ENCODE results near the gene TAF7. TPM values are rescaled to one million over a fixed set of nuclear protein-coding genes. Genes with fewer than 3 reads are reported as not detected.

The TAF7 gene
- total and polyA plus RNA-seq, 10 of the 15 experiments (the other 5 are each of a cell fraction or from before 2014, with no cell fraction given): 42.0 to 88.8 (median 69.2) TPM

- TF ChIP-seq E4F1 (IDR thresholded peaks at IDR 0.05; ENCODE audit: borderline replicate concordance, partially characterized antibody) (no peak), SRF (IDR thresholded peaks at IDR 0.05; ENCODE audit: low read depth in 2 of 2, low read length in 2 of 2) (no peak), EP300 (IDR thresholded peaks at IDR 0.05; ENCODE audit: borderline replicate concordance in 1 of 2, control insufficient read depth in 1 of 2, low read depth in 2 of 2, low read length in 2 of 2) (no peak), KLF5 (IDR thresholded peaks at IDR 0.05; ENCODE audit: partially characterized antibody) (no peak), KAT2A (conservative IDR thresholded peaks at IDR 0.05; ENCODE audit: control insufficient read depth, low read depth, low read length) (no peak), NR2F1 (conservative IDR thresholded peaks at IDR 0.05) (no peak), ZBTB33 (IDR thresholded peaks at IDR 0.05) (no peak), MYB (IDR thresholded peaks at IDR 0.05; ENCODE audit: borderline replicate concordance, low read depth, low read length) (no peak), RUNX3 (IDR thresholded peaks at IDR 0.05; ENCODE audit: low read length) (peak; percentile 95), E2F4 (IDR thresholded peaks at IDR 0.05; ENCODE audit: low read depth, low read length) (no peak), SIX5 (IDR thresholded peaks at IDR 0.05; ENCODE audit: low read depth, low read length, severe bottlenecking) (no peak), RBBP5 (conservative IDR thresholded peaks at IDR 0.05) (no peak), ZNF384 (IDR thresholded peaks at IDR 0.05; ENCODE audit: borderline replicate concordance, low read depth, low read length) (no peak), GATAD2B (conservative IDR thresholded peaks at IDR 0.05; ENCODE audit: low read depth) (no peak), TARDBP (IDR thresholded peaks at IDR 0.05; ENCODE audit: borderline replicate concordance) (no peak), BCL11A (IDR thresholded peaks at IDR 0.05; ENCODE audit: low read depth, low read length) (0 out of 2 replicates have a peak, but pooled peaks have one; percentile 9), MTA2 (IDR thresholded peaks at IDR 0.05; ENCODE audit: low read depth) (no peak), MXI1 (IDR thresholded peaks at IDR 0.05; ENCODE audit: low read depth, low read length) (no peak), YY1 (IDR thresholded peaks at IDR 0.05; ENCODE audit: low read depth, low read length) (no peak)
- TF ChIP-seq, protein P1, sequence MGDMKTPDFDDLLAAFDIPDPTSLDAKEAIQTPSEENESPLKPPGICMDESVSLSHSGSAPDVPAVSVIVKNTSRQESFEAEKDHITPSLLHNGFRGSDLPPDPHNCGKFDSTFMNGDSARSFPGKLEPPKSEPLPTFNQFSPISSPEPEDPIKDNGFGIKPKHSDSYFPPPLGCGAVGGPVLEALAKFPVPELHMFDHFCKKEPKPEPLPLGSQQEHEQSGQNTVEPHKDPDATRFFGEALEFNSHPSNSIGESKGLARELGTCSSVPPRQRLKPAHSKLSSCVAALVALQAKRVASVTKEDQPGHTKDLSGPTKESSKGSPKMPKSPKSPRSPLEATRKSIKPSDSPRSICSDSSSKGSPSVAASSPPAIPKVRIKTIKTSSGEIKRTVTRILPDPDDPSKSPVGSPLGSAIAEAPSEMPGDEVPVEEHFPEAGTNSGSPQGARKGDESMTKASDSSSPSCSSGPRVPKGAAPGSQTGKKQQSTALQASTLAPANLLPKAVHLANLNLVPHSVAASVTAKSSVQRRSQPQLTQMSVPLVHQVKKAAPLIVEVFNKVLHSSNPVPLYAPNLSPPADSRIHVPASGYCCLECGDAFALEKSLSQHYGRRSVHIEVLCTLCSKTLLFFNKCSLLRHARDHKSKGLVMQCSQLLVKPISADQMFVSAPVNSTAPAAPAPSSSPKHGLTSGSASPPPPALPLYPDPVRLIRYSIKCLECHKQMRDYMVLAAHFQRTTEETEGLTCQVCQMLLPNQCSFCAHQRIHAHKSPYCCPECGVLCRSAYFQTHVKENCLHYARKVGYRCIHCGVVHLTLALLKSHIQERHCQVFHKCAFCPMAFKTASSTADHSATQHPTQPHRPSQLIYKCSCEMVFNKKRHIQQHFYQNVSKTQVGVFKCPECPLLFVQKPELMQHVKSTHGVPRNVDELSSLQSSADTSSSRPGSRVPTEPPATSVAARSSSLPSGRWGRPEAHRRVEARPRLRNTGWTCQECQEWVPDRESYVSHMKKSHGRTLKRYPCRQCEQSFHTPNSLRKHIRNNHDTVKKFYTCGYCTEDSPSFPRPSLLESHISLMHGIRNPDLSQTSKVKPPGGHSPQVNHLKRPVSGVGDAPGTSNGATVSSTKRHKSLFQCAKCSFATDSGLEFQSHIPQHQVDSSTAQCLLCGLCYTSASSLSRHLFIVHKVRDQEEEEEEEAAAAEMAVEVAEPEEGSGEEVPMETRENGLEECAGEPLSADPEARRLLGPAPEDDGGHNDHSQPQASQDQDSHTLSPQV (IDR thresholded peaks at IDR 0.05): no peak
- TF ChIP-seq, protein P2, sequence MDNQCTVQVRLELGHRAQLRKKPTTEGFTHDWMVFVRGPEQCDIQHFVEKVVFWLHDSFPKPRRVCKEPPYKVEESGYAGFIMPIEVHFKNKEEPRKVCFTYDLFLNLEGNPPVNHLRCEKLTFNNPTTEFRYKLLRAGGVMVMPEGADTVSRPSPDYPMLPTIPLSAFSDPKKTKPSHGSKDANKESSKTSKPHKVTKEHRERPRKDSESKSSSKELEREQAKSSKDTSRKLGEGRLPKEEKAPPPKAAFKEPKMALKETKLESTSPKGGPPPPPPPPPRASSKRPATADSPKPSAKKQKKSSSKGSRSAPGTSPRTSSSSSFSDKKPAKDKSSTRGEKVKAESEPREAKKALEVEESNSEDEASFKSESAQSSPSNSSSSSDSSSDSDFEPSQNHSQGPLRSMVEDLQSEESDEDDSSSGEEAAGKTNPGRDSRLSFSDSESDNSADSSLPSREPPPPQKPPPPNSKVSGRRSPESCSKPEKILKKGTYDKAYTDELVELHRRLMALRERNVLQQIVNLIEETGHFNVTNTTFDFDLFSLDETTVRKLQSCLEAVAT (IDR thresholded peaks at IDR 0.05): no peak
Observed at GRCh38 chr5:141322261-141322660, 1.7 kb upstream of the TAF7 start (continued).
